Eye (tissue), 1 donor: ENCODE results near the gene CCDC27.
A peak's percentile ranks its signal among the peaks of the same experiment; 100 is the strongest.

Experiments
- DNase-seq: peaks from one replicate; pipeline ENCODE4 v3.0.0-alpha.2; 2015

CCDC27 gene

DNA sequence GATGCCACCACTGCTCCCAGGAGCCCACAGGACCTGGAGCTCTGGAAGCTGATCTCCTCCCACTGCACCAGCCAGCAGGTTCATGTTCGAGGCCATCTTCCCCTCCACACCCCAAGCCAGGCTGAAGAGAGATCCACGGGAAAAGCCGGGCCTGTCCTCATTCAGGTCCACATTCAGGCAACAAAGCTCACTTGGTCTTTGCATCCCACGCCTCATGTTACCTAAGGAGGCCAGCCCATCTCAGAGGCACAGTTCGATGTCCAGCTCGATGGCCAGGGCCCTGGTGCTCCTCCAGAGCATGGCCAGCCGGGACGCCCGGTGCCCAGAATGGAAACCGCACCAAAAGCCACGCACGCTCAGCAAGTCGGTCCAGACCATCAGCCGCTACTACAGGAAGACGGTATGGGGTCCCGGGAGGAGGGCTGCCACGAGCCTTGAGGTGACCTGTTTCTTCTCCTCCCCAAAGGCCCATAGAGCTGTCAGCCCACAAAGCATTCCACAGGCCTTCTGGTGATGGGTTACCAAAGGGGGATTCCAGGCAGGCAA lies at the start of gene CCDC27:
TSS of gene CCDC27 (plus strand) at position 51 of the 546 bp plus-strand sequence. CDS start at position 83, 32 bp downstream.
- no peak for DNase-seq

DNA sequence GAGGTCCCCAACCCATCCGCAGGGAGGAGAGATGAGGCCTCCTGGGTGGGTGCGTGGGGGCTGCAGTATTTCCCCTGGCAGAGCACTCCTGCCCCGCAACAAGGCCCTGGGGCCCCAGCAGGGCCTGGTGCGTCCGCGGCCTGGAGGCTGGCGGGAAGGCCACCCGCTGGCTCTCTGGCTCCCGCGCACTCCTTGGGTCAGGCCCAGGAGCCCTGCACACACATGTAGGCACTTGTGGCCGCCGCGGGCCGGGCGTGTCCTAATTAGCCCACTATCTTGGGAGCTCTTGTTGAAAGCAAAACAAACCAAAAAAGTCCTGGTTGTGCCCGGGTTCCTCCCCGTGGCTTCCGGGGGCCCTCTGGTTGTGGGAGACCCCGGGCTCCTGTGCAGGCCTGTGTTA lies 49.7 kb upstream of the CCDC27 start:
- DNase-seq: no peak

- DNase-seq: peak; percentile 53
These were observed 49.1 kb upstream of the CCDC27 start for GRCh38 chr1:3702990-3703728.

DNA sequence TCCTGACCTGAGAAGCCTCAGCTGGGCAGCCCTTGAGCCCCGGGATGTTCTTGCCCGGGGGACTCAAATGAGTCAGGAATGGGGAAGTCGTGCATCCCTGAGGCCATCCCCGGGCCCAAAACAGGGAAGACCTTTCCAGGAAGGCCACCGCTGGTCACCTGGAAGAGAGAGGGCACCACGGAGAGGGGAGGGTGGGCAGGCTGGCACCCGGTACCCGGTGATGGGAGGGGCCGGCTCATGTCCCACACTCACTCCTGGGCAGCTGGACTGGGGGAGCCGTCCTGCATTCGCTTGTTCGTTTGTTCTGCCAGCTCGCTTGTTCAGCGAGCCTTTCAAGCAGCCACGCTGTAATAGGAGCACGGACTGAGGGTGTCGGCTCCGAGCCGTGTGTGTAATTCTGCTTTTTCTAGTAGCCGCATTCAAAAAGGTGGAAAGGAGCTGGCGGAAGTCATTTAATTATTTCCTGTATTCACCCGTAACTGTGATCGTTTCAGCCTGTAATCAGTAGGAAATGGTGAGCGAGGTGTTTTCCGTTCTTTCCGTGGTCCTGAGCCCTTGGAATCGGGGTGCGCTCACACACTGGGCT lies 48.4 kb upstream of the CCDC27 start:
- DNase-seq: no peak

DNA sequence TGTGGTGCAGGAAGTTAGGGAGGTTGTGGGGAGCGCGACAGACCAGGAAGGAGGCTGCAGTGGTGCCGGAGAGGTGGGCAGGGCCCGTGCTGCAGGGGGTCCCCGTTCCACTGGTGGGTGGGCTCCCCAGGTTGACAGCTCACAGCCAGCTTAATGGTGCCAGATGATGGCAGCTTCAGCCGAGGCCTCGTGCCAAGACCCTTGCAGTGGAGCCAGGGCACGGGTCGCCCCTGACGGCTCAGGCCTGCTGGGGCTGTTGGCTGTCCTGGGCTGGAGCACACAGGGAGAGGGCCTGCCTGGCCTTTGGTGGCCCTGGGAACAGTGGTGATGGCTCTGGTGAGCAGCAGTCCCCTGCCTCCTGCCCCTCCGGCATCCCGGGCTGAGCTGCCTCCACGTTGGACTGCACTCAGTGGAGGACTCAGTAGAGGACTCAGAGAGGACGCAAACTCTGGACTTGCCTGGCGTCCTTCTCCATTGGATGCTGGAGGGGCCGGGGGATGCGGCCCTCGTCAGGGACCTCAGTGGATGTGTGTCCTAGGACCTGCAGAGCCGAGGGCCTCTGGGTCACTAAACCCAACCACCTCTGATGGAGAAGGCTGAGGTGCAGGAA lies 46.8 kb upstream of the CCDC27 start:
- no peak for DNase-seq

- no peak for DNase-seq
These were observed 45.5 kb upstream of the CCDC27 start for GRCh38 chr1:3706651-3707297.

DNA sequence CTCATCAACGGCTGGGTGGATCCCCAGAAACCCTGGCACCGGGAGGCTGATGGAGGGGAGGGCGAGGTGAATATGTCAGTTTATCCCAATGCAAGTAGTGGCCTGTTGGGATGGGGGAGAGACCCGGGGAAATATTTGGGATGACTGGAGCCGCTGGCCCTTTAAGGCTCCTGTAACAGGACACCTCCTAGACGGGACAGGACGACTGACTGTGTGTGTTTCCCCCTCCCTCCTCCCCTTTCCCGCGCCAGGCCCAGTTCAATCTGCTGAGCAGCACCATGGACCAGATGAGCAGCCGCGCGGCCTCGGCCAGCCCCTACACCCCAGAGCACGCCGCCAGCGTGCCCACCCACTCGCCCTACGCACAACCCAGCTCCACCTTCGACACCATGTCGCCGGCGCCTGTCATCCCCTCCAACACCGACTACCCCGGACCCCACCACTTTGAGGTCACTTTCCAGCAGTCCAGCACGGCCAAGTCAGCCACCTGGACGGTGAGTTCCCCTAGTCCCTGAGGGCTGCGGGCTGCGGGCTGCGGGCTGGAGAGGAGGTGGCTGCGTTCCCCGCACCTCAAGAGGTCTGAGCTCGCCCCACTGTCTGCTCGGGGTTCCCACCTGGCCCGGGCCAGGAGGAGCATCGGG lies 44.8 kb upstream of the CCDC27 start:
- DNase-seq: no peak

GRCh38 chr1:3707939-3708328 lies 44.3 kb upstream of the CCDC27 start:
- DNase-seq: no peak

- no peak for DNase-seq
These were observed 43.5 kb upstream of the CCDC27 start for GRCh38 chr1:3708791-3709190.

GRCh38 chr1:3710251-3710650 lies 42.0 kb upstream of the CCDC27 start:
- no peak for DNase-seq

- DNase-seq: no peak
These were observed 40.9 kb upstream of the CCDC27 start for GRCh38 chr1:3711381-3711779.

- no peak for DNase-seq
These were observed 40.3 kb upstream of the CCDC27 start for GRCh38 chr1:3711780-3712451.

DNA sequence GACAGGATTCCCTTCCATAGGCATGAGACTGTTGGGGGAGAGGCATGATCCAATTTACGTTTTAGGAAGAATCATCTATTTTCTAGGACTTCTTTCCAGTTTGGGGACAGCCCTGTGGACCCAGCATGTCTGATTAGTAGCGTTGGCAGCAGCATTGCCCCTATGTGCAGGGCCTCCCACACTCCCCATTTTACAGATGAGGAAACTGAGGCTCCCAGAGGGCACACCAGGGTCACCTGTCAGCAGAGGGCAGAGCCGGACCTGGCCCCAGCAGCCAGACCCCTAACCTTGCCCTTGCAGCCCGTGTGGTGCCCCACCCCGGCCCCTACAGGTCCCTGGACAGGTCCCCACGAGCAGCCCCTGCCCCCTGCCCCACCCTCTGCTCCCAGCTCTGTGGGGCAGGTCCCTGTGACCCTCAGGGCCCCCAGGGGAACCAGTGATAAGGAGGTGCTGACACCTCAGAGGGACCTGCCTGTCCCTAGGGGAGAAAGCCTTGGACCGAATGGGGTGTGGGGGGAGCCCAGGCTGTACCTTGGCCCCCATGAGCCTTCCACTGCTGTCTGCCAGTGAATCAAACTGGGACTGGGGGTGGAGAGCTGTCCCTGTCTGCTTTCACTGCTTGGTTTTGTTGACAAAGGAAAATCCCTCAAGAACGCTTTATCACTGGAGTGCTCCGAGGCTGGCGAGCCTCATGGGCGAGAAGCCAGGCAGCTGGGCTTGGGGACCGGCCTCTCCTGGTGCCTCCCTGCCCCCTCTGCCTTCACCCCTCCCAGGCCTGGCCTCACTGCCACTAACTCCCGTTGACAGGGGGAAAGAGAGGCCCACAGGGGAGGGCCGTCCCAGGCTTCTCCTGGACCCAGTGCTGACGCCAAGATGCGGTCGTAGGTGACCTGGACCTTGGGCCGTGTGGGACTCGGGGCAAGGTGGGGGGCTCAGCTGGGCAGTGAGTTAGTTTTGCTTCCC lies 39.4 kb upstream of the CCDC27 start:
- no peak for DNase-seq

DNA sequence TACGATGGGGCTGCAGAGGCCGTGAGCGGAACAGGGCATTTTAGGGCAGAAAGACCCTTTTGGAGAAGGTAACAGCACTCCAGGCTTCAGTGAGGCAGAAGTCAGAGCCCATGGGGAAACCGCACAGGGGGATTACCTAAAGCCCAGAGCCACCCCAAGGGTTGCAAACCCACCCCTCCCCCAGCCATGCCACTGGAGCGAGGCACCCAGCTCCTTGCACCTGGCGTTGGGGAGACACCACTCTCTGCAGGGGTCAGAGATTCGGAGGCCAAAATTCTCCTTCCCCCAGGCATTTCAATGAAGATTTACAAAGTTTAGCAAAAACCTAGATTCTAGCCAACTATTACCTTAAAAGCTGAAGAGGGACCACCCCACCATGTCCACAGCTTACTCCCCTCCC lies 38.4 kb upstream of the CCDC27 start:
- no peak for DNase-seq

GRCh38 chr1:3714284-3714741 lies 37.9 kb upstream of the CCDC27 start:
- DNase-seq: no peak

DNA sequence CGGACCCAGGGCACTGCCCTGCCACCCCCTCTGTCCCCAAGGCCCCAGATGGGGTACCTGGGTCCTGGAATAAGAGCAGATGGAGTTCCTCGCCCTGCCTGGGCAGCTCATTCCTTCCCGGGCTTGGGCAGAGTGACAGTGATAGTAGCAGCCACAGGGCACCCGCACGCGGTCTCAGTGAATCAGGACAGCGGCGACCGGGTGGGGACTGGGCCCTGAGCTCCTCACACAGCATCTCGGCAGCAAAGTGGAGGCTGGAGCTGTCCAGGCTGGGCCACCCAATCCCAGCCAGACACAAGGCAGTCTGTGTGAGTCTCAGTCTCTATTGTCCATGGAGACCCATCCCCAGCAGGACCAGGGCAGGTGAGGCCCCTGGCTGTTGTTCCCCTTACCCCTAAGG lies 37.4 kb upstream of the CCDC27 start:
- no peak for DNase-seq

DNA sequence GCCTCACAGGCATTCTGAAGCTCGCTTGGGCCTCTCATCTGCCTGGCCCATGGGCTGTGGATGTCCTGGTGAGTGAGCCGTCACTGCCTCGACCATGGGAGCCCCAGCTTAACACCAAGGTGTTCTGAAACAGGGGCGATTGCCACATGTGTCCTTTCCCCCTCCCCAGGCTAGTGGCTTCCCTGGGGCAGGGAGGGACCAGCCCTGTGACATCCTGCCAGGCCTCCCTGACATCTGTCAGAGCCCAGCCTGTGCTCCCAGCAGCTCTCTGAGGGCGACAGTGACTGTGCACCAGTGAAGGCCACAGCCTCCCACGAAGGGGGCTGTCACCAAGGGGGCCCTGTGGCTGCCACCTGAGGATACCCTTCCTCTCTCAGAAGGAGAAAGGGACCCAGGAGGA lies 35.9 kb upstream of the CCDC27 start:
- no peak for DNase-seq

DNA sequence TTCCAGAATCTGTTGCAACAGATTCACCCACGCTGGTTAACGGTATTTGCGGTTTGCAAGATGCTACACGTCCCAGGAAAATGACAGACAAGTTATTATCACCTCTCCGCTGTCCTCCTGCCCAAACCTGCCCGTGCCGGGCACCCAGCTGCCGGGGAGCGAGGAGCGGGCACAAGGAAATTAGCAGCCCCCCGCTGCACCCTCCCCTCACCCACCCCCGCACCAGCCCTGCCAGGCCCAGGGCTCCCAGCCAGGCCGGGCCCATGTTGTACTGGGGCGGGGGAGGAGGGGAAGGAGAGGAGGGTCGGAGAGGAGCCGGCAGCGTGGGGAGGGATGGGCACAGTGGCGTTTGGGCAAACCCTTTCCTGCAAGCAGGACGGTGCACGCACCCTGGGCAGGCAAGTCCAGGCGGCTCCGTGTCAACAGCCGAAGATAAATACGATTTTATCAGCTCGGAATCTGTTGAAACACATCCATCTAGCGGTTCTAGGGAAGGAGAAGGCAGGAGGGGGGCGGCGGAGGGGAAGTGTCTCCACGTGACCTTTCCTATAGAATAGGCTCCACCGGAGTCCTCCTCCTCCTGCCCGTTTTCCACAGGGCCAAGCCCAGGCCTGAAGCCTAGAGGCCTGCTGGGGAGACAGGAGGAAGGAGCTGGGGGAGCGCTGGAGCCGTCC lies 35.1 kb upstream of the CCDC27 start:
- DNase-seq: peak; percentile 69

GRCh38 chr1:3717715-3718601 lies 34.3 kb upstream of the CCDC27 start:
- DNase-seq: peak; percentile 80
